Calu3 (cell line): ENCODE results near the gene FYN. TPM values are rescaled to one million over a fixed set of nuclear protein-coding genes. Genes with fewer than 3 reads are reported as not detected.

Experiments used
- BruUV-seq: library from RNA; stranded (reverse); fragments of 400-500 nt; replicated peaks from 2 replicates; lab custom pipeline; 2021; lab: Mats Ljungman, UMichigan
- CTCF ChIA-PET: fragments of 300-600 bp; sonication (Branson Sonifier 250); formaldehyde crosslinking; loops from one replicate; lab custom pipeline; 2022; ENCODE audit warnings: antibody characterized with exemption; lab: Charles Lee
- DNase-seq: peaks from one replicate; pipeline ENCODE4 v3.0.0; 2022
- H3K27ac Mint-ChIP-seq: one replicate; pipeline ENCODE4 v1.8.0; 2022; ENCODE audit warnings: mixed read lengths; ENCODE audit not compliant: unreplicated experiment
- H3K27me3 Mint-ChIP-seq: one replicate; pipeline ENCODE4 v1.8.0; 2022; ENCODE audit warnings: mixed read lengths; ENCODE audit not compliant: unreplicated experiment
- H3K36me3 Mint-ChIP-seq: one replicate; pipeline ENCODE4 v1.8.0; 2022; ENCODE audit warnings: mild to moderate bottlenecking, moderate library complexity, mixed read lengths; ENCODE audit not compliant: insufficient read depth, unreplicated experiment
- H3K4me1 Mint-ChIP-seq: one replicate; pipeline ENCODE4 v1.8.0; 2022; ENCODE audit warnings: mild to moderate bottlenecking, low read depth, mixed read lengths; ENCODE audit not compliant: unreplicated experiment
- H3K4me3 Mint-ChIP-seq: one replicate; pipeline ENCODE4 v1.8.0; 2022; ENCODE audit warnings: mild to moderate bottlenecking, low read depth, moderate library complexity, mixed read lengths; ENCODE audit not compliant: unreplicated experiment
- H3K9me3 Mint-ChIP-seq: one replicate; pipeline ENCODE4 v1.8.0; 2022; ENCODE audit warnings: low read depth, mixed read lengths; ENCODE audit not compliant: unreplicated experiment
- CTCF ChIP-seq: fragments of 200-600 bp; IDR thresholded peaks from one replicate; pipeline ENCODE4 v1.8.0; 2022; ENCODE audit warnings: antibody characterized with exemption; ENCODE audit not compliant: unreplicated experiment
- intact Hi-C: fragments of 100-400 bp; cut with micrococcal nuclease; formaldehyde crosslinking; loops from one replicate; pipeline ENCODE4 v1.10.0; 2022; ENCODE audit not compliant: unreplicated experiment
- total RNA-seq: library from RNA; stranded (reverse); gene quantifications from 2 replicates; pipeline ENCODE4 v1.2.3, GENCODE V29; 2022

Gene FYN
- total RNA-seq, 1 experiment from 2014 or later = 61.0 TPM

GRCh38 chr6:111862741-111863140 lies 10.5 kb downstream of the FYN start:
- intact Hi-C loops = no loop called here
- no peak for DNase-seq
- H3K9me3 Mint-ChIP-seq = peaks cover 3% of the 10 kb centered on the region
- H3K4me1 Mint-ChIP-seq = peaks cover 20% of the 10 kb centered on the region
- H3K27ac Mint-ChIP-seq = no peak overlapping the region
- no TSS peak for BruUV-seq
- no peaks in the 10 kb centered on the region for H3K27me3 Mint-ChIP-seq
- no peak for TF ChIP-seq CTCF
- no peaks in the 10 kb centered on the region for H3K36me3 Mint-ChIP-seq
- CTCF ChIA-PET = no interaction called here
- no peak overlapping the region for H3K4me3 Mint-ChIP-seq

- no peak for DNase-seq
- CTCF ChIA-PET = no interaction called here
- H3K9me3 Mint-ChIP-seq = no peaks in the 10 kb centered on the region
- BruUV-seq = no TSS peak
- TF ChIP-seq CTCF = no peak
- no peak overlapping the region for H3K27ac Mint-ChIP-seq
- intact Hi-C loops = no loop called here
- no peak overlapping the region for H3K4me3 Mint-ChIP-seq
- no peaks in the 10 kb centered on the region for H3K27me3 Mint-ChIP-seq
- no peaks in the 10 kb centered on the region for H3K36me3 Mint-ChIP-seq
- peaks cover 20% of the 10 kb centered on the region for H3K4me1 Mint-ChIP-seq
Observed at GRCh38 chr6:111862314-111862713, 10.9 kb downstream of the FYN start.

GRCh38 chr6:111861431-111861885 lies 11.8 kb downstream of the FYN start:
- no peak for DNase-seq
- Mint-ChIP-seq H3K36me3 (no peaks in the 10 kb centered on the region), H3K27ac (no peak overlapping the region), H3K9me3 (no peaks in the 10 kb centered on the region), H3K4me1 (peaks cover 25% of the 10 kb centered on the region), H3K4me3 (no peak overlapping the region), H3K27me3 (no peaks in the 10 kb centered on the region)
- CTCF ChIA-PET = no interaction called here
- BruUV-seq = no TSS peak
- TF ChIP-seq CTCF = no peak
- intact Hi-C loops = no loop called here

- no peak for DNase-seq
- TF ChIP-seq CTCF = no peak
- H3K4me1 Mint-ChIP-seq = peaks cover 18% of the 10 kb centered on the region
- no peaks in the 10 kb centered on the region for H3K36me3 Mint-ChIP-seq
- H3K4me3 Mint-ChIP-seq = no peak overlapping the region
- CTCF ChIA-PET = no interaction called here
- no peak overlapping the region for H3K27ac Mint-ChIP-seq
- no peaks in the 10 kb centered on the region for H3K27me3 Mint-ChIP-seq
- intact Hi-C loops = no loop called here
- H3K9me3 Mint-ChIP-seq = no peaks in the 10 kb centered on the region
- no TSS peak for BruUV-seq
Observed at GRCh38 chr6:111858347-111858746, 14.9 kb downstream of the FYN start.
